HEK293 (cell line): Measurements from ENCODE around the gene TRPM7.

ENCODE experiments used
- ATF2 ChIP-seq: fragments of 450-650 bp; formaldehyde crosslinking; IDR thresholded peaks from 2 replicates; pipeline ENCODE4 v1.5.1; 2016; ENCODE audit warnings: missing biosample characterization, missing genetic modification characterization, low read depth
- CTCF ChIP-seq: fragments of 450-650 bp; formaldehyde crosslinking; IDR thresholded peaks from 2 replicates; pipeline ENCODE4 v1.5.1; 2016; ENCODE audit warnings: missing biosample characterization, missing genetic modification characterization
- HOXC10 ChIP-seq: sonication (generic); formaldehyde crosslinking; IDR thresholded peaks from 2 replicates; pipeline ENCODE4 v1.8.1; 2023; ENCODE audit warnings: mild to moderate bottlenecking, missing genetic modification reagents
- PRDM1 ChIP-seq: fragments of 450-650 bp; formaldehyde crosslinking; IDR thresholded peaks from 2 replicates; pipeline ENCODE4; 2016; ENCODE audit warnings: missing biosample characterization, missing genetic modification characterization
- REST ChIP-seq: fragments of 450-650 bp; formaldehyde crosslinking; IDR thresholded peaks from 2 replicates; pipeline ENCODE4 v1.5.1; 2016; ENCODE audit warnings: missing biosample characterization, missing genetic modification characterization
- ZNF121 ChIP-seq: fragments of 450-650 bp; formaldehyde crosslinking; IDR thresholded peaks from 2 replicates; pipeline ENCODE4 v1.5.1; 2016; ENCODE audit warnings: missing biosample characterization, missing genetic modification characterization
- ZNF350 ChIP-seq: fragments of 450-650 bp; formaldehyde crosslinking; IDR thresholded peaks from 2 replicates; pipeline ENCODE4 v1.5.0; 2017; ENCODE audit warnings: missing biosample characterization, mild to moderate bottlenecking, missing genetic modification characterization
- ZNF394 ChIP-seq: fragments of 450-650 bp; formaldehyde crosslinking; IDR thresholded peaks from 2 replicates; pipeline ENCODE4 v1.5.1; 2016; ENCODE audit warnings: missing biosample characterization, missing genetic modification characterization, mild to moderate bottlenecking, moderate library complexity, borderline replicate concordance
- ZNF398 ChIP-seq: fragments of 450-650 bp; formaldehyde crosslinking; IDR thresholded peaks from 2 replicates; pipeline ENCODE4 v1.5.1; 2017; ENCODE audit warnings: missing biosample characterization, missing genetic modification characterization

DNA sequence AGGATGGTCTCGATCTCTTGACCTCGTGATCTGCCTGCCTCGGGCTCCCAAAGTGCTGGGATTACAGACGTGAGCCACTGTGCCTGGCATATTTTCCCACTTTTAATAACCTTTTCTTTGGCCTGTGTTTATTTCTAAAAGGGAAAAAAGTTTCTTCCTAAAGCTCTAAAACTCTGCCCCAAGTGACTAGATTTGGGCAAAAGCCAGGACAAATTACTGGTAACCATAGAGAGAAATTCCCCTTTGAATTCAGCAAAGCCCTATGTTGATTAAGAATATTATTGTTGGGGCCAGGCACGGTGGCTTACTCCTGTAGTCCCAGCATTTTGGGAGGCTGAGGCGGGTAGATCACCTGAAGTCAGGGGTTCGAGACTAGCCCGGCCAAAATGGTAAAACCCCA is 11.5 kb upstream of the TRPM7 start:
- TF ChIP-seq ZNF350 (no peak), ATF2 (tag by site-specific recombination) (no peak), CTCF (tag by site-specific recombination) (no peak), ZNF121 (tag by site-specific recombination) (no peak), ZNF398 (tag by site-specific recombination) (no peak), PRDM1 (tag by site-specific recombination) (no peak), ZNF394 (tag by site-specific recombination) (no peak), REST (tag by site-specific recombination) (no peak), HOXC10 (CRISPR knock-in tag) (no peak)
